Measurements from ENCODE around the gene UROS. TPM values are rescaled to one million over a fixed set of nuclear protein-coding genes. Genes with fewer than 3 reads are reported as not detected.

Gene UROS
- total RNA-seq, 1 donor: 90.5 TPM

- no peaks in the 10 kb centered on the region for H3K4me1 ChIP-seq (ENCODE audit: insufficient read depth, low read length)
- no peak overlapping the region for H3K4me2 ChIP-seq (ENCODE audit: insufficient read depth, low read length)
- no peak for DNase-seq (ENCODE audit: insufficient read length, low spot score, missing footprints)
- no peaks in the 10 kb centered on the region for H3K79me2 ChIP-seq (ENCODE audit: insufficient read depth, low read length)
- no peak overlapping the region for H3K4me3 ChIP-seq (ENCODE audit: insufficient read depth, low read length)
- peaks cover 4% of the 10 kb centered on the region for H3K36me3 ChIP-seq (ENCODE audit: insufficient read depth, low read length)
- TF ChIP-seq CTCF (IDR thresholded peaks at IDR 0.05; ENCODE audit: extremely low read depth, low read depth, low read length): no peak
- no peaks in the 10 kb centered on the region for H3K27me3 ChIP-seq (ENCODE audit: insufficient read depth, low read length)
- no peak overlapping the region for H2AFZ ChIP-seq (ENCODE audit: low read length)
- H4K20me1 ChIP-seq (ENCODE audit: insufficient read depth, low read length): no peaks in the 10 kb centered on the region
- H3K9me3 ChIP-seq (ENCODE audit: low read depth, low read length): no peaks in the 10 kb centered on the region
- no peak overlapping the region for H3K27ac ChIP-seq (ENCODE audit: low read depth, low read length)
Observed at GRCh38 chr10:125785791-125786190, 37.3 kb downstream of the UROS start.

GRCh38 chr10:125783957-125784356, 39.1 kb downstream of the UROS start:
- Histone ChIP-seq H3K4me2 (ENCODE audit: insufficient read depth, low read length) (no peak overlapping the region), H3K27ac (ENCODE audit: low read depth, low read length) (no peak overlapping the region), H3K4me1 (ENCODE audit: insufficient read depth, low read length) (no peaks in the 10 kb centered on the region), H3K27me3 (ENCODE audit: insufficient read depth, low read length) (no peaks in the 10 kb centered on the region), H2AFZ (ENCODE audit: low read length) (no peak overlapping the region), H3K36me3 (ENCODE audit: insufficient read depth, low read length) (peaks cover 4% of the 10 kb centered on the region), H4K20me1 (ENCODE audit: insufficient read depth, low read length) (no peaks in the 10 kb centered on the region), H3K9me3 (ENCODE audit: low read depth, low read length) (no peaks in the 10 kb centered on the region), H3K79me2 (ENCODE audit: insufficient read depth, low read length) (no peaks in the 10 kb centered on the region), H3K4me3 (ENCODE audit: insufficient read depth, low read length) (no peak overlapping the region)
- TF ChIP-seq CTCF (IDR thresholded peaks at IDR 0.05; ENCODE audit: extremely low read depth, low read depth, low read length): no peak
- DNase-seq (ENCODE audit: insufficient read length, low spot score, missing footprints): no peak

GRCh38 chr10:125783408-125783807, 39.6 kb downstream of the UROS start:
- no peak overlapping the region for H3K27ac ChIP-seq (ENCODE audit: low read depth, low read length)
- H2AFZ ChIP-seq (ENCODE audit: low read length): no peak overlapping the region
- H3K27me3 ChIP-seq (ENCODE audit: insufficient read depth, low read length): no peaks in the 10 kb centered on the region
- no peaks in the 10 kb centered on the region for H3K9me3 ChIP-seq (ENCODE audit: low read depth, low read length)
- no peaks in the 10 kb centered on the region for H3K79me2 ChIP-seq (ENCODE audit: insufficient read depth, low read length)
- no peak overlapping the region for H3K4me3 ChIP-seq (ENCODE audit: insufficient read depth, low read length)
- TF ChIP-seq CTCF (IDR thresholded peaks at IDR 0.05; ENCODE audit: extremely low read depth, low read depth, low read length): no peak
- H3K36me3 ChIP-seq (ENCODE audit: insufficient read depth, low read length): peaks cover 3% of the 10 kb centered on the region
- H4K20me1 ChIP-seq (ENCODE audit: insufficient read depth, low read length): no peaks in the 10 kb centered on the region
- H3K4me2 ChIP-seq (ENCODE audit: insufficient read depth, low read length): no peak overlapping the region
- no peak for DNase-seq (ENCODE audit: insufficient read length, low spot score, missing footprints)
- H3K4me1 ChIP-seq (ENCODE audit: insufficient read depth, low read length): no peaks in the 10 kb centered on the region

- H2AFZ ChIP-seq (ENCODE audit: low read length): no peak overlapping the region
Observed at GRCh38 chr10:125782616-125783015, 40.4 kb downstream of the UROS start.

More at GRCh38 chr10:125782616-125783015, 40.4 kb downstream of the UROS start:
- Histone ChIP-seq H3K4me2 (ENCODE audit: insufficient read depth, low read length) (no peak overlapping the region), H3K4me3 (ENCODE audit: insufficient read depth, low read length) (no peak overlapping the region), H3K79me2 (ENCODE audit: insufficient read depth, low read length) (no peaks in the 10 kb centered on the region), H3K4me1 (ENCODE audit: insufficient read depth, low read length) (no peaks in the 10 kb centered on the region), H3K9me3 (ENCODE audit: low read depth, low read length) (no peaks in the 10 kb centered on the region), H3K27ac (ENCODE audit: low read depth, low read length) (no peak overlapping the region), H3K27me3 (ENCODE audit: insufficient read depth, low read length) (peaks cover 1% of the 10 kb centered on the region), H4K20me1 (ENCODE audit: insufficient read depth, low read length) (no peaks in the 10 kb centered on the region), H3K36me3 (ENCODE audit: insufficient read depth, low read length) (no peaks in the 10 kb centered on the region)
- no peak for TF ChIP-seq CTCF (IDR thresholded peaks at IDR 0.05; ENCODE audit: extremely low read depth, low read depth, low read length)
- DNase-seq (ENCODE audit: insufficient read length, low spot score, missing footprints): no peak
